Measurements from ENCODE around the gene NDUFB10. TPM values are rescaled to one million over a fixed set of nuclear protein-coding genes. Genes with fewer than 3 reads are reported as not detected.

Gene NDUFB10
- total and polyA plus RNA-seq, 10 of the 15 experiments (the other 5 are each of a cell fraction or from before 2014, with no cell fraction given), result 52.2 to 319 (median 130) TPM

GRCh38 chr16:1979271-1980029, 20.1 kb downstream of the NDUFB10 start:
- Histone ChIP-seq H3K27ac (ENCODE audit: control insufficient read depth, insufficient read depth) (no peak overlapping the region), H3K9me3 (replicated peaks; ENCODE audit: control insufficient read depth, insufficient read depth, low read length) (no peaks in the 10 kb centered on the region), H3K4me3 (no peak overlapping the region), H3K4me2 (ENCODE audit: control insufficient read depth, insufficient read depth) (no peak overlapping the region), H3K79me2 (ENCODE audit: control insufficient read depth, insufficient read depth, low read length) (no peaks in the 10 kb centered on the region), H4K20me1 (ENCODE audit: control insufficient read depth, insufficient read depth) (no peaks in the 10 kb centered on the region), H3K36me3 (ENCODE audit: control insufficient read depth in 2 of 2, insufficient read depth in 2 of 2, low read length in 1 of 2) (peaks cover 0 to 34% of the 10 kb centered on the region in 2 experiments; a peak in 3 of 4 replicates), H3K27me3 (replicated peaks in 1 of 2; ENCODE audit: control insufficient read depth in 2 of 2, insufficient read depth in 2 of 2, low read length in 1 of 2) (0 out of 4 replicates have a peak, but pooled peaks cover 0 to 5% of the 10 kb centered on the region in 2 experiments), H3K4me1 (ENCODE audit: control insufficient read depth, insufficient read depth, low read length) (peaks cover 12% of the 10 kb centered on the region), H3K9ac (ENCODE audit: control insufficient read depth, insufficient read depth, low read length) (no peak overlapping the region), H2AFZ (ENCODE audit: control insufficient read depth, low read depth, low read length) (no peak overlapping the region)
- ChIA-PET POLR2A (no interaction called here), RAD21 (ENCODE audit: unreplicated experiment) (no interaction called here), SMC1A (ENCODE audit: uncharacterized antibody, unreplicated experiment) (no interaction called here), CTCF (no interaction called here)
- DNase-seq (ENCODE audit: low read depth, low spot score), result no peak
- BruUV-seq (replicated peaks), result no TSS peak
- intact Hi-C loops (cut with micrococcal nuclease; ENCODE audit: unreplicated experiment), result no loop called here
- WGBS (ENCODE audit: insufficient coverage, insufficient replicate concordance, low lambda C conversion rate, missing lambda C conversion rate), result 38% methylated on average over 60 of the region's 70 CpGs
- no peak for FAIRE-seq
- no peak for ATAC-seq
- in situ Hi-C loops (cut with MboI), result no loop called here
- TF ChIP-seq PAX5 (IDR thresholded peaks at IDR 0.05; ENCODE audit: borderline replicate concordance, low read depth, low read length) (0 out of 2 replicates have a peak, but pooled peaks have one; percentile 5), RAD21 (IDR thresholded peaks at IDR 0.05; ENCODE audit: insufficient read depth, low read depth, low read length) (no peak), NBN (IDR thresholded peaks at IDR 0.05) (no peak), BMI1 (IDR thresholded peaks at IDR 0.05; ENCODE audit: borderline replicate concordance) (no peak), SMAD5 (IDR thresholded peaks at IDR 0.05; ENCODE audit: low read depth) (no peak), USF2 (IDR thresholded peaks at IDR 0.05; ENCODE audit: borderline replicate concordance, low read depth, low read length) (no peak), MTA2 (IDR thresholded peaks at IDR 0.05; ENCODE audit: low read depth) (no peak), E2F4 (IDR thresholded peaks at IDR 0.05; ENCODE audit: low read depth, low read length) (no peak), REST (IDR thresholded peaks at IDR 0.05; ENCODE audit: low read depth, low read length) (no peak), SMAD1 (IDR thresholded peaks at IDR 0.05; ENCODE audit: low read depth, partially characterized antibody) (no peak), BCL3 (IDR thresholded peaks at IDR 0.05; ENCODE audit: borderline replicate concordance, insufficient read depth, low read depth, low read length, poor library complexity, severe bottlenecking) (no peak), POLR2A (IDR thresholded peaks at IDR 0.05; ENCODE audit: low read depth, low read length) (peak; percentile 39), RB1 (IDR thresholded peaks at IDR 0.05; ENCODE audit: borderline replicate concordance) (no peak), PKNOX1 (IDR thresholded peaks at IDR 0.05) (no peak), CHD2 (IDR thresholded peaks at IDR 0.05; ENCODE audit: borderline replicate concordance, low read depth, low read length) (no peak), NR2F1 (conservative IDR thresholded peaks at IDR 0.05) (no peak), MEF2B (IDR thresholded peaks at IDR 0.05; ENCODE audit: partially characterized antibody, poor library complexity, severe bottlenecking) (peak; percentile 20)

Measured in GM12878 (cell line).